DMS114 treated with DMSO at 0.1 percent for 48 hours (cell line): ENCODE results near the gene FAM229B.

Source experiments
- DNase-seq: peaks from one replicate; lab custom pipeline; 2025; ENCODE audit not compliant: unreplicated experiment; lab: John Stamatoyannopoulos, UW

FAM229B gene

GRCh38 chr6:112139052-112139451 is 51.7 kb downstream of the FAM229B start:
- DNase-seq: no peak

GRCh38 chr6:112141707-112142106 is 54.3 kb downstream of the FAM229B start:
- DNase-seq: no peak

GRCh38 chr6:112144145-112144926 is 56.9 kb downstream of the FAM229B start:
- DNase-seq: no peak

- DNase-seq: no peak
Measured at GRCh38 chr6:112145080-112145573, 57.7 kb downstream of the FAM229B start.

- DNase-seq: no peak
Measured at GRCh38 chr6:112148103-112148502, 60.7 kb downstream of the FAM229B start.

GRCh38 chr6:112149236-112149635 is 61.8 kb downstream of the FAM229B start:
- DNase-seq: no peak

GRCh38 chr6:112149719-112150263 is 62.4 kb downstream of the FAM229B start:
- DNase-seq: no peak

GRCh38 chr6:112150363-112150762 is 63.0 kb downstream of the FAM229B start:
- no peak for DNase-seq
